Muscle of arm (tissue), 14 donors: ENCODE data around the gene RSRC1. TPM values are rescaled to one million over a fixed set of nuclear protein-coding genes. Genes with fewer than 3 reads are reported as not detected.
"Not testable (repeated sequence)": the region's sequence is repeated elsewhere in the genome, so short reads cannot be mapped to it uniquely, and the experiment has no call there.

Experiments
- DNase-seq: peaks from one replicate; pipeline ENCODE4 v3.0.0-alpha.2; 2013
- long read RNA-seq, 11 donors: transcript quantifications; one replicate each; lab custom pipeline, GENCODE V29; 2026
- polyA plus RNA-seq, 12 donors: library from polyadenylated mRNA; unstranded; fragments of 120-200 nt; gene quantifications; one replicate each; pipeline ENCODE4 v1.2.1, GENCODE V29; 2013; ENCODE audit not compliant: insufficient read length in 12 of 12

RSRC1 gene
- polyA plus RNA-seq = 10 to 100 TPM in 11 of 12 donors, not detected in 1; 20.7 to 44.9 (median 23.7) TPM
- long read RNA-seq, donor 1, partial matches to known transcripts = 0 of 3 reads
- long read RNA-seq, donor 1, other reads (novel, unspliced or antisense) = 0 of 3 reads
- long read RNA-seq, donor 2, partial matches to known transcripts = 0 of 2 reads
- long read RNA-seq, donor 2, other reads (novel, unspliced or antisense) = 0 of 2 reads
- long read RNA-seq, donor 3, partial matches to known transcripts = 0 of 1 reads
- long read RNA-seq, donor 3, other reads (novel, unspliced or antisense) = 0 of 1 reads
- long read RNA-seq, donor 4 = 0 reads
- long read RNA-seq, donor 5, partial matches to known transcripts = 0 of 2 reads
- long read RNA-seq, donor 5, other reads (novel, unspliced or antisense) = 0 of 2 reads
- long read RNA-seq, donor 6 = 0 reads
- long read RNA-seq, donor 7, partial matches to known transcripts = 0 of 2 reads
- long read RNA-seq, donor 7, other reads (novel, unspliced or antisense) = 0 of 2 reads
- long read RNA-seq, donor 8, partial matches to known transcripts = 0 of 1 reads
- long read RNA-seq, donor 8, other reads (novel, unspliced or antisense) = 0 of 1 reads
- long read RNA-seq, donor 9, partial matches to known transcripts = 0 of 2 reads
- long read RNA-seq, donor 9, other reads (novel, unspliced or antisense) = 0 of 2 reads
- long read RNA-seq, donor 10, partial matches to known transcripts = 0 of 6 reads
- long read RNA-seq, donor 10, other reads (novel, unspliced or antisense) = 0 of 6 reads
- long read RNA-seq, donor 11, partial matches to known transcripts = 0 of 4 reads
- long read RNA-seq, donor 11, other reads (novel, unspliced or antisense) = 0 of 4 reads

- DNase-seq = peak; percentile 93
Measured at GRCh38 chr3:158109804-158110657, at the start of gene RSRC1. RSRC1 (plus strand) TSS chr3:158110089; CDS start chr3:158122105, 12,016 bp downstream.

- DNase-seq = not testable (repeated sequence)
Measured at GRCh38 chr3:158065574-158065973, 44.3 kb upstream of the RSRC1 start.

DNA sequence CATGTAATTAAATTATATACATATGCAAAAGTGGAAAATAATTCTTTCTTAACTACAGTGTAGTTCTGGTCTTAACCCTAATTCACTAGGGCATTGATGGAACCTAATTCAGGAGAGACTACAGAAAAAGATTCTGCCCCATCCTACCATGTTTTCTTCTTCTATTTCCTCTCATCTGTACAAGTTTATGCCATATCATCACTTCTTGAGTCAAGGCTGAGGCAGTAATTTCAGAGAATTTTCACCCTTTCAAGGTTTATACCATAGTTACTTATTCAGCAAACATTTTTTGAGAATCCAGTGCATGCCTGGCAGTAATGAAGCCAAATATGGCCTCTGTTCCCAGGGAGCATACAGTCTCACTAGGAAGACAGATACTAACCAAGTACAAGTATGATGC lies 37.1 kb upstream of the RSRC1 start:
- DNase-seq = no peak

DNA sequence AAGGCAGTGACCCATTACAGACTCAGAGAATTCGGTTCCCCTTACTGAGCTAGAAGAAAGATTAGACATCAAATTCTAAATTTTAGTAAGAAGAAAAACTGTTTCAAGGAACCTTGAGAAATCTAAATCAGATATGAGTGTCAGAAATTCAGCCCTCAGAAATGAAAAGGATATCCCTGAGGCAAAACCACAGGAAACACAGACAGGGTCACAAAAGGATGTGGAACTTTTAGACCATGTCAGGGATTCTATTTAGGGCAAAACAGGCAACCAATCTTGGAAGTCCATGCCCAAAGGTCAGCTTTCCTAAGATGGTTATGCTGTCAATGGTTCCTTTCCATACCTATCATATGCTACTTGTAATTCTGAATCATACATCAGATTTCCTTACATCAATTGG lies 35.3 kb upstream of the RSRC1 start:
- no peak for DNase-seq

- DNase-seq = no peak
Measured at GRCh38 chr3:158079599-158079998, 30.3 kb upstream of the RSRC1 start.

DNA sequence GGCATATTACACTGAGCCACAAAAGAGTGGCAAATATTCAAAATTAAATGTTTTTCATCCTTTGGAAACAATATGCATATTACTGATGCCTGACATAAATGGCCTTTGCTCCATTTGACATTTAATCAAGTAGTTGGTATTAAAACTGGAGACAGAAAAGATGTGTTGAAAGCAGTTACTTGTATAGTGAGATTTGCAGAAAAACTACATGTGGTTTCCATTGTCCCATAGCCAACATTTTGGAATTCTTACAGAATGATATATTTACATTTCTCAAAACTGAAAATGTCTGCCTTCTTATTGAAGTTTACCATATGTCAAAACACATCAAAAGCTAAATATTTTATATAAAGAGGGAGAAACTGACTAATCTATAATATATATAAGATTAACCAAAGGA lies 25.2 kb upstream of the RSRC1 start:
- no peak for DNase-seq

- DNase-seq = no peak
Measured at GRCh38 chr3:158085358-158085757, 24.5 kb upstream of the RSRC1 start.

DNA sequence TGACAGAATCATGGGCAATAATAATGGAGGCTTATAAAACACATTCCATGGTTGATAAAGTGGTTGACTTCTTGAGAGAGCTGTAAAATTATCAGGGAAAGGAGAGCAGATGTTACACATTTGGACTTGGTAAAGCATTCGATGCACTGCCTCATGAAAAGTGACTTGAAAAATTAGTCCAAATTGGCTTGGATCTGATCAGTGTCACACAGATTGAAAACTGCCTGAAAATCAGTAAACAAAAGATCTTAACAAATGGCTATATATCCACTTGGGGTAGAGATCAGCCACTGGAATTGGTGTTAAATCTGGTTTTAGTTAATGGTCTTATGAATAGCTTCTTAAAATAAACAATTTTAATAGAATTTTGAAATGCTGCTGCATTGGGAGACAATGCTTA lies 24.0 kb upstream of the RSRC1 start:
- DNase-seq = no peak

GRCh38 chr3:158086361-158086760 lies 23.5 kb upstream of the RSRC1 start:
- DNase-seq = no peak

DNA sequence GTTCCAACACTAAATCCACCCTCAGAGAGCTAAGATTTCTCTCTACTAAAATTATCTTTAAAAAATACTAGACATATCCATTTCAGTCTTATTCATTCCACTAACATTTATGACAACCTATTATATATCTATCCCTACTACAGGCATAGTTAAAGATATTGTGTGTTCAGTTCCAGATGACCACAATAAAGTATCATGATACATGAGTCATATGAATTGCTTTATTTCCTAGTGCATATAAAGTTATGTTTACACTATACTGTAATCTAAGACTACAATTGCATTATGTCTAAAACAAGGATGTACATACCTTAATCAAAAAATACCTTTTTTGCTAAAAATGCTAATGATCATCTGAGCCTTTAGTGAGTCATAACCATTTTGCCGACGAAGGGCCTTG lies 23.1 kb upstream of the RSRC1 start:
- no peak for DNase-seq

GRCh38 chr3:158091531-158091930 lies 18.4 kb upstream of the RSRC1 start:
- no peak for DNase-seq

DNA sequence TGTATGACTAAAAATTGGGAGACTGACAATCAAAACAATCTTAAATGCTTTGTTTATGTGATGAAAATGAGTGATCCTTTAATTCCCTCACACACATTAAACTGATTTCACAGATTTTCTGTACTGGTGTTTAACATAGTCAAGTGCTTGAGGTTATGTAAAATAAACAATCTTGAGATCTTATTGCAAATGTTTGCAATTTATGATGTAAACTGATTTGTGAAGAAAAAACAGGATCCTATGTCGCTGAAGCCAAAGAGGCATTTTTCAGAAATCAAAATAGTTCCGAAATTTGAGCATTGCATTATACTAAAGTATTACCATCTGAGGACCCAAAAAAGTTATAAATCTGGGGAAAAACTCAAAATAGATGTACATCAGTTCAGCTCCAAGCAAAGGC lies 16.4 kb upstream of the RSRC1 start:
- no peak for DNase-seq

DNA sequence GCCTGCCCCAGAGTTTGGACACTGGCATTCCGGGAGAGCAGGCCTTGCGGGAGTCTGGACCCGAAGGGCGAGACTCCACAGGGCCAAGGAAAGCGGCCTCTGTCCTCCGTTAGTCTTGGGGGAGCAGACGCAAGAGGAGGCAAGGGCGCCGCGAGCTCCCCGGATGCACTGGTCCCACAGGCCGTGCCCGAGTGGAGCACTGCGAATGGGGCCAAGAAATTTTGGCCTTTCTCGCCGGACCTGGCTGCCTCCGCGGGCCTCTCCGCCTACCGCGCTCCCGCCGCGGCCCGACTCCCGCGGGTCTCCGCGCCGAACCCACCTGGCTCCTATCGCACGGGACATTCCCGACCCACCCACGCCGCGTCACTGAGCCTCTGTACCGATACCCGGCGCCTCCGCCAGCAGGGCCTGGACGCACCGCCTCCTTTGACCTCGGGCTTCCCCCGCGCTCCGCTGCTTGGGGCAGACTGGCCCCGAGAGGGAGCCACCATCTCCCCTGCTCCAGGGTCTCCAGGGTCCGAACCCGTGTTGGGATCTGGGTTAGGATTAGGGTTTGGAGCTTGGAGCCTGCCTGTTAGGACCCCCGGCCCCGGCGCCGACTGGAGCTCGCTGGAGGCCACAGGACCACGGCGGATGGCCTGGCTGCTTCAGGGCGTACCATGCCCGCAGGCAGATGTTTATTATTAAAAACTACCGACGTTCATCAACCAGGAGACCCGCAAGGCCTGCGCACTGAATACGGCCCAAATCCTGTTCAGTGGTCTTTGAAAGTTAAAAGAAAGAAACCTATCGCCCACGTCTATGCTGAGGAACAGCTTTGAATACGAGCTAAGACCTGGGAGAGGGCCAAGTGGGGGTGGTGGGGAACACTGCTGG lies 15.4 kb upstream of the RSRC1 start:
- DNase-seq = no peak

- DNase-seq = no peak
Measured at GRCh38 chr3:158095111-158095813, 14.6 kb upstream of the RSRC1 start.

GRCh38 chr3:158095814-158096704 lies 13.8 kb upstream of the RSRC1 start:
- no peak for DNase-seq

GRCh38 chr3:158097081-158097592 lies 12.8 kb upstream of the RSRC1 start:
- DNase-seq = no peak

- DNase-seq = peak; percentile 67
Measured at GRCh38 chr3:158097593-158098308, 12.1 kb upstream of the RSRC1 start.

- no peak for DNase-seq
Measured at GRCh38 chr3:158098309-158098639, 11.6 kb upstream of the RSRC1 start.
